K562 (cell line): ENCODE results near the gene TLCD1.

Experiments used
- ARID3B ChIP-seq: fragments of 250-450 bp; sonication (Bioruptor Pico); IDR thresholded peaks from 2 replicates; pipeline ENCODE4 v1.4.0; 2020; ENCODE audit warnings: borderline replicate concordance
- CTCF ChIP-seq, 3 experiments: IDR thresholded peaks in 2 of 3; conservative IDR thresholded peaks in 1 of 3; 2 replicates each; pipeline ENCODE4 v1.5.1; 2011 to 2012; ENCODE audit warnings: low read length in 3 of 3, mild to moderate bottlenecking in 3 of 3, control low read depth in 2 of 3, improper control_type of control experiment in 1 of 3, inconsistent platforms in 1 of 3, low read depth in 1 of 3, mixed read lengths in 1 of 3, moderate library complexity in 1 of 3; ENCODE audit not compliant: insufficient read depth in 2 of 3
- GABPB2 ChIP-seq: fragments of 250-450 bp; sonication (Bioruptor Pico); conservative IDR thresholded peaks from 2 replicates; pipeline ENCODE4 v1.5.1; 2021; ENCODE audit warnings: mild to moderate bottlenecking
- POLR2A ChIP-seq: fragments of 450-650 bp; conservative IDR thresholded peaks from 2 replicates; pipeline ENCODE4 v1.6.1; 2016
- POU5F1 ChIP-seq: fragments of 150-350 bp; IDR thresholded peaks from 2 replicates; pipeline ENCODE4 v1.6.1; 2014; ENCODE audit warnings: borderline replicate concordance, low read length, low read depth, mild to moderate bottlenecking; ENCODE audit not compliant: partially characterized antibody
- SETDB1 ChIP-seq: IDR thresholded peaks from one replicate; pipeline ENCODE4 v1.6.1; 2012; ENCODE audit warnings: low read length, control low read depth, inconsistent platforms
- ZNF134 ChIP-seq: fragments of 250-450 bp; sonication (Bioruptor Pico); conservative IDR thresholded peaks from 2 replicates; pipeline ENCODE4 v1.4.0; 2020
- ZSCAN29 ChIP-seq: fragments of 450-650 bp; IDR thresholded peaks from 2 replicates; pipeline ENCODE4 v1.6.1; 2017

GRCh38 chr17:28712705-28713415, 13.2 kb downstream of the TLCD1 start:
- TF ChIP-seq POLR2A (no peak), SETDB1 (no peak), ZNF134 (CRISPR knock-in tag) (no peak), ARID3B (CRISPR knock-in tag) (no peak), CTCF (IDR thresholded peaks at IDR 0.05 in 2 of 3, conservative IDR thresholded peaks at IDR 0.05 in 1 of 3; ENCODE audit: insufficient read depth in 2 of 3, low read depth in 1 of 3, low read length in 3 of 3) (no peak), POU5F1 (no peak), GABPB2 (CRISPR knock-in tag) (no peak), ZSCAN29 (no peak)
